Measurements from ENCODE around the gene COBLL1.

DNA sequence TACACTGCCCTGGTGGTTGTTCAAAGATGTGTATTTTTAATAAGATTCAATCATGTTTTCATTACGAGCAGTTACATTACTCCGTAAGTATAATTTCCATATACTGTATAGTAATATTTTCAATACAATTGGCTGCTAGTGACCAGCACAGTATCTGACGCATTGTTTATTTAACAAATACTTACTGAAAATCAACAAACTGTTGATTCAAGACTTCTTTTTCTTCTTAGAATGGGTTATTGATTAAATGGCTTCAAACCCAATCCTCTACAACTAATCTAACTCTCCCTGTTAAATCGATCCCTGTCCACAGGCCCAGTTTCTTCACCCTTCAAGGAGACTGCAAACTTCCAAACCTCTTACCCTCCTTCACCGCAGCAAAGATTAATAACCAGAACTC is 18.5 kb downstream of the COBLL1 start:
- TF ChIP-seq, protein P1, sequence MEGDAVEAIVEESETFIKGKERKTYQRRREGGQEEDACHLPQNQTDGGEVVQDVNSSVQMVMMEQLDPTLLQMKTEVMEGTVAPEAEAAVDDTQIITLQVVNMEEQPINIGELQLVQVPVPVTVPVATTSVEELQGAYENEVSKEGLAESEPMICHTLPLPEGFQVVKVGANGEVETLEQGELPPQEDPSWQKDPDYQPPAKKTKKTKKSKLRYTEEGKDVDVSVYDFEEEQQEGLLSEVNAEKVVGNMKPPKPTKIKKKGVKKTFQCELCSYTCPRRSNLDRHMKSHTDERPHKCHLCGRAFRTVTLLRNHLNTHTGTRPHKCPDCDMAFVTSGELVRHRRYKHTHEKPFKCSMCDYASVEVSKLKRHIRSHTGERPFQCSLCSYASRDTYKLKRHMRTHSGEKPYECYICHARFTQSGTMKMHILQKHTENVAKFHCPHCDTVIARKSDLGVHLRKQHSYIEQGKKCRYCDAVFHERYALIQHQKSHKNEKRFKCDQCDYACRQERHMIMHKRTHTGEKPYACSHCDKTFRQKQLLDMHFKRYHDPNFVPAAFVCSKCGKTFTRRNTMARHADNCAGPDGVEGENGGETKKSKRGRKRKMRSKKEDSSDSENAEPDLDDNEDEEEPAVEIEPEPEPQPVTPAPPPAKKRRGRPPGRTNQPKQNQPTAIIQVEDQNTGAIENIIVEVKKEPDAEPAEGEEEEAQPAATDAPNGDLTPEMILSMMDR (conservative IDR thresholded peaks at IDR 0.05): no peak
- TF ChIP-seq EZH2 (IDR thresholded peaks at IDR 0.05; ENCODE audit: low read depth): no peak
